Measurements from ENCODE around the gene TMEM26. TPM values are rescaled to one million over a fixed set of nuclear protein-coding genes. Genes with fewer than 3 reads are reported as not detected.
A peak's percentile ranks its signal among the peaks of the same experiment; 100 is the strongest.

The TMEM26 gene
- total and polyA plus RNA-seq, 2 donors from 2014 or later: 1.2 to 1.6 TPM

DNA sequence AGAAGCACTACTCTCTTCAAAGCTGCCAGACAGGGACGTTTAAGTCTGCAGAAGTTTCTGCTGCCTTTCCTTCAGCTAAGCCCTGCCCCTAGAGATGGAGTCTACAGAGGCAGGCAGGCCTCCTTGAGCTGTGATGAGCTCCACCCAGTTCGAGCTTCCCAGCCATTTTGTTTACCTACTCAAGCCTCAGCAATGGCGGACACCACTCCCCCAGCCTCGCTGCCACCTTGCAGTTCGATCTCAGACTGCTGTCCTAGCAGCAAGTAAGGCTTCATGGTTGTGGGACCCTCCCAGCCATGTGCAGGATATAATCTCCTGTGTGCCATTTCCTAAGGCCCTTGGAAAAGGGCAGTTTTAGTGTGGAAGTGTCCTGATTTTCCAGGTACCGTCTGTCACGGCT is 74.3 kb downstream of the TMEM26 start:
- FAIRE-seq (no peak), DNase-seq (no peak)
- intact Hi-C loops (cut with DNase I): no loop called here
- Histone ChIP-seq H3K4me1 (ENCODE audit: control insufficient read depth in 2 of 3, insufficient read depth in 2 of 3, low read depth in 1 of 3, low read length in 3 of 3) (no peaks in the 10 kb centered on the region), H3K27me3 (ENCODE audit: control insufficient read depth, insufficient read depth, low read length) (no peaks in the 10 kb centered on the region), H3K9ac (ENCODE audit: low read length in 3 of 3) (no peak overlapping the region), H3K9me3 (ENCODE audit: control insufficient read depth in 2 of 3, insufficient read depth in 1 of 3, low read length in 3 of 3) (no peaks in the 10 kb centered on the region), H3K27ac (ENCODE audit: low read depth in 2 of 2, low read length in 2 of 2) (no peak overlapping the region), H3K4me3 (ENCODE audit: low read length in 3 of 3) (no peak overlapping the region), H3K36me3 (ENCODE audit: control insufficient read depth in 2 of 3, insufficient read depth in 3 of 3, low read length in 3 of 3) (no peaks in the 10 kb centered on the region)
- TF ChIP-seq, protein P1, sequence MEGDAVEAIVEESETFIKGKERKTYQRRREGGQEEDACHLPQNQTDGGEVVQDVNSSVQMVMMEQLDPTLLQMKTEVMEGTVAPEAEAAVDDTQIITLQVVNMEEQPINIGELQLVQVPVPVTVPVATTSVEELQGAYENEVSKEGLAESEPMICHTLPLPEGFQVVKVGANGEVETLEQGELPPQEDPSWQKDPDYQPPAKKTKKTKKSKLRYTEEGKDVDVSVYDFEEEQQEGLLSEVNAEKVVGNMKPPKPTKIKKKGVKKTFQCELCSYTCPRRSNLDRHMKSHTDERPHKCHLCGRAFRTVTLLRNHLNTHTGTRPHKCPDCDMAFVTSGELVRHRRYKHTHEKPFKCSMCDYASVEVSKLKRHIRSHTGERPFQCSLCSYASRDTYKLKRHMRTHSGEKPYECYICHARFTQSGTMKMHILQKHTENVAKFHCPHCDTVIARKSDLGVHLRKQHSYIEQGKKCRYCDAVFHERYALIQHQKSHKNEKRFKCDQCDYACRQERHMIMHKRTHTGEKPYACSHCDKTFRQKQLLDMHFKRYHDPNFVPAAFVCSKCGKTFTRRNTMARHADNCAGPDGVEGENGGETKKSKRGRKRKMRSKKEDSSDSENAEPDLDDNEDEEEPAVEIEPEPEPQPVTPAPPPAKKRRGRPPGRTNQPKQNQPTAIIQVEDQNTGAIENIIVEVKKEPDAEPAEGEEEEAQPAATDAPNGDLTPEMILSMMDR (IDR thresholded peaks at IDR 0.05; ENCODE audit: borderline replicate concordance, extremely low read depth, insufficient read depth): no peak

- intact Hi-C loops (cut with DNase I): no loop called here
- Histone ChIP-seq H3K9me3 (ENCODE audit: control insufficient read depth in 2 of 3, insufficient read depth in 1 of 3, low read length in 3 of 3) (no peaks in the 10 kb centered on the region), H3K4me1 (ENCODE audit: control insufficient read depth in 2 of 3, insufficient read depth in 2 of 3, low read depth in 1 of 3, low read length in 3 of 3) (no peaks in the 10 kb centered on the region), H3K27ac (ENCODE audit: low read depth in 2 of 2, low read length in 2 of 2) (no peak overlapping the region), H3K9ac (ENCODE audit: low read length in 3 of 3) (no peak overlapping the region), H3K4me3 (ENCODE audit: low read length in 3 of 3) (no peak overlapping the region), H3K27me3 (ENCODE audit: control insufficient read depth, insufficient read depth, low read length) (no peaks in the 10 kb centered on the region), H3K36me3 (ENCODE audit: control insufficient read depth in 2 of 3, insufficient read depth in 3 of 3, low read length in 3 of 3) (no peaks in the 10 kb centered on the region)
- DNase-seq (peak in 1 of 5 donors; percentile 69), FAIRE-seq (no peak)
- TF ChIP-seq, protein P1 (IDR thresholded peaks at IDR 0.05; ENCODE audit: borderline replicate concordance, extremely low read depth, insufficient read depth): no peak
Measured at GRCh38 chr10:61376908-61377368, 76.2 kb downstream of the TMEM26 start.

DNA sequence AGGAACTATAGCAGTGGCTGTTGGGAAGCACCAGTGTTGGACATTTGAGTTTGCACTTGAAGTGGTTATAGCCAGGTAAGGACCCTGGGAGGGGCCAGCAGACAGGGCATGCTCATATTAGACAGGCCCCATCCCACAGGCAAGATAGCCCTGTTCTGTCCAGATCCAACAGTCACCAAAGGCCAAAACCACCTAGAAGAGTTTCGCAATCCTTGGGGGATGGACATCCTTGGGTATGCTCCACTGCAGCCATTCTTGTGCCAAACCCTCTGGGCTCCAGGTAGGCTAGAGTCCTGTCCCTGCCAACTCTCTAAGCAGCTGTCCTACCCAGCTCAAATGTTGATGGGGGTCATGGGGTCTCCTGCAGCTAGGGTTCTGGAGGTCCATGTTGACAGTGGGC is 76.8 kb downstream of the TMEM26 start:
- H3K27me3 ChIP-seq (ENCODE audit: control insufficient read depth, insufficient read depth, low read length): no peaks in the 10 kb centered on the region
- no peaks in the 10 kb centered on the region for H3K9me3 ChIP-seq (ENCODE audit: control insufficient read depth in 2 of 3, insufficient read depth in 1 of 3, low read length in 3 of 3)
- FAIRE-seq (no peak), DNase-seq (no peak)
- TF ChIP-seq, protein P1 (IDR thresholded peaks at IDR 0.05; ENCODE audit: borderline replicate concordance, extremely low read depth, insufficient read depth): no peak
- no peak overlapping the region for H3K27ac ChIP-seq (ENCODE audit: low read depth in 2 of 2, low read length in 2 of 2)
- no peak overlapping the region for H3K4me3 ChIP-seq (ENCODE audit: low read length in 3 of 3)
- H3K9ac ChIP-seq (ENCODE audit: low read length in 3 of 3): no peak overlapping the region
- H3K36me3 ChIP-seq (ENCODE audit: control insufficient read depth in 2 of 3, insufficient read depth in 3 of 3, low read length in 3 of 3): no peaks in the 10 kb centered on the region
- intact Hi-C loops (cut with DNase I): no loop called here
- no peaks in the 10 kb centered on the region for H3K4me1 ChIP-seq (ENCODE audit: control insufficient read depth in 2 of 3, insufficient read depth in 2 of 3, low read depth in 1 of 3, low read length in 3 of 3)

- Histone ChIP-seq H3K4me1 (ENCODE audit: control insufficient read depth in 2 of 3, insufficient read depth in 2 of 3, low read depth in 1 of 3, low read length in 3 of 3) (no peaks in the 10 kb centered on the region), H3K36me3 (ENCODE audit: control insufficient read depth in 2 of 3, insufficient read depth in 3 of 3, low read length in 3 of 3) (no peaks in the 10 kb centered on the region), H3K27me3 (ENCODE audit: control insufficient read depth, insufficient read depth, low read length) (no peaks in the 10 kb centered on the region), H3K27ac (ENCODE audit: low read depth in 2 of 2, low read length in 2 of 2) (no peak overlapping the region), H3K4me3 (ENCODE audit: low read length in 3 of 3) (no peak overlapping the region), H3K9ac (ENCODE audit: low read length in 3 of 3) (no peak overlapping the region), H3K9me3 (ENCODE audit: control insufficient read depth in 2 of 3, insufficient read depth in 1 of 3, low read length in 3 of 3) (no peaks in the 10 kb centered on the region)
- DNase-seq (no peak), FAIRE-seq (no peak)
- intact Hi-C loops (cut with DNase I): no loop called here
- TF ChIP-seq, protein P1 (IDR thresholded peaks at IDR 0.05; ENCODE audit: borderline replicate concordance, extremely low read depth, insufficient read depth): no peak
Measured at GRCh38 chr10:61366365-61366764, 86.8 kb downstream of the TMEM26 start.
